Ectodermal cell (in vitro differentiated cells): ENCODE measurements around the gene CACNB4.

Experiments used
- H3K27ac ChIP-seq: 2 replicates; pipeline ENCODE4 v1.7.0; 2013; ENCODE audit warnings: mild to moderate bottlenecking, low read depth, low read length; ENCODE audit not compliant: insufficient read depth, poor library complexity, severe bottlenecking
- H3K27me3 ChIP-seq: 2 replicates; pipeline ENCODE4 v1.7.0; 2013; ENCODE audit warnings: mild to moderate bottlenecking, low read length; ENCODE audit not compliant: insufficient read depth, control insufficient read depth, poor library complexity, severe bottlenecking
- H3K36me3 ChIP-seq: one replicate; pipeline ENCODE4 v1.7.0; 2013; ENCODE audit warnings: low read length; ENCODE audit not compliant: control insufficient read depth, insufficient read depth
- H3K4me1 ChIP-seq: one replicate; pipeline ENCODE4 v1.7.0; 2013; ENCODE audit warnings: low read length; ENCODE audit not compliant: control insufficient read depth, insufficient read depth
- H3K4me3 ChIP-seq: 2 replicates; pipeline ENCODE4 v1.7.0; 2013; ENCODE audit warnings: low read depth, low read length, control low read depth; ENCODE audit not compliant: insufficient read depth
- H3K9me3 ChIP-seq: 2 replicates; pipeline ENCODE4 v1.7.0; 2013; ENCODE audit warnings: mild to moderate bottlenecking, low read length, moderate library complexity; ENCODE audit not compliant: control insufficient read depth
- WGBS, 2 experiments: methylation state at CpG; one replicate each; pipeline ENCODE4 v1.1.7; 2013; ENCODE audit warnings: missing lambda C conversion rate in 2 of 2; 5-methylcytosine and 5-hydroxymethylcytosine counted together

Gene CACNB4

DNA sequence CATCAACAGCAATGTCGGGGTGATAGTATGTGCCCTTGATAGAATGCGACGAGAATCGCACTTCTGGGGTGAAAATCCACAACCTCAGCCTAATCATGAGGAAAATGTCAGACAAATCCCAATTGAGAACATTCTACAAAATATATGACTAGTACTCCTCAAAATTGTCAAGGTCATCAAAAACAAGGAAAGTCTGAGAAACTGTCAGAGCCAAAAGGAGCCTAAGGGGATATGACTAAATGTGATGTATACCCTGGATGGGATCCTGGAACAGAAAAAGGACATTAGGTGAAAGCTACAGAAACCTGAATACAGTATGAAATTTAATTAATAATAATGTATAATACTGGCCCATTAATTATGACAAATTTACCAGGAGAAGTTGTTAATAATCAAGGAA lies 7.6 kb upstream of the CACNB4 start:
- Histone ChIP-seq H3K27me3 (peaks cover 2% of the 10 kb centered on the region), H3K4me3 (no peak overlapping the region), H3K9me3 (no peaks in the 10 kb centered on the region), H3K4me1 (no peaks in the 10 kb centered on the region), H3K36me3 (no peaks in the 10 kb centered on the region), H3K27ac (no peak overlapping the region)
- WGBS, 2 experiments: 90% methylated on average over 4 of the region's 4 CpGs

DNA sequence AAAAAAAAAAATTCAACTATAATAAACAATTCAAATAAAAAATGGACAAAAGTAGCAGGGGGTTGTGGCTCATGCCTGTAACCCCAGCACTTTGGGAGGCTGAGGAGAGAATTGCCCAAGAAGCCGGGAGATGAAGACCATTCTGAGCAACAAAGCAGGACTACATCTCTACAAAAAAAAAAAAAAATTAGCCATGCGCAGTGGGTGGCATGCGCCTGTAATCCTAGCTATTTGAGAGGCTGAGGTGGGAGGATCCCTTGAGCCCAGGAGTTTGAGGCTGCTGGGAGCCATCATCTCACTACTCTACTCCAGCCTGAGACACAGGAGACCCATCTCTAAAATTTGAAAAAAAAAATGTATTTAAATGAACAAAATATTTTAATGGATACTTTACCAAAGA lies 4.4 kb upstream of the CACNB4 start:
- no peaks in the 10 kb centered on the region for H3K4me1 ChIP-seq
- H3K27me3 ChIP-seq: peaks cover 34% of the 10 kb centered on the region
- 91 to 100% methylated on average over 1 to 3 of the region's 3 CpGs for WGBS, 2 experiments
- no peak overlapping the region for H3K27ac ChIP-seq
- H3K4me3 ChIP-seq: no peak overlapping the region
- H3K9me3 ChIP-seq: no peaks in the 10 kb centered on the region
- H3K36me3 ChIP-seq: no peaks in the 10 kb centered on the region

DNA sequence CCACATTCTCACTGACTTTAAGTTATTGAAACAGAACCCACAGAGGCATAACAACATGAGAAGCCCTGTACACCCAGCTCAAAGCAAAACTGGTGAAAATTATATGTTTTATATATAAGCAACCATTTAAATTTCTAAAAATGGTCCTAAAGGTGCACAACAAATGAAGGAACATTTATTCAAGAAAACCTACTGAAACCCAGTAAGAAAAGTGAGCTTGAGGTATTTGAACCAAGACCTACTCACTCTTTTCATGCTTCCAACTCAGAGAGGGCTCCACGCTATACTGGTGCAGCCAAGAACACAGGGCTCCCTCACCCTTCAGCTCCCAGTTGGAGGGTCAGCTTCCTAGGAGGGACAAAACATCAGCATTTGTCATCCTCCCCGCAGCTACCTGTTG lies 2.1 kb upstream of the CACNB4 start:
- peaks cover 57% of the 10 kb centered on the region for H3K27me3 ChIP-seq
- no peaks in the 10 kb centered on the region for H3K9me3 ChIP-seq
- H3K27ac ChIP-seq: no peak overlapping the region
- WGBS, 2 experiments: 77 to 81% methylated on average over 2 of the region's 2 CpGs
- H3K4me3 ChIP-seq: no peak overlapping the region
- no peaks in the 10 kb centered on the region for H3K36me3 ChIP-seq
- H3K4me1 ChIP-seq: no peaks in the 10 kb centered on the region

DNA sequence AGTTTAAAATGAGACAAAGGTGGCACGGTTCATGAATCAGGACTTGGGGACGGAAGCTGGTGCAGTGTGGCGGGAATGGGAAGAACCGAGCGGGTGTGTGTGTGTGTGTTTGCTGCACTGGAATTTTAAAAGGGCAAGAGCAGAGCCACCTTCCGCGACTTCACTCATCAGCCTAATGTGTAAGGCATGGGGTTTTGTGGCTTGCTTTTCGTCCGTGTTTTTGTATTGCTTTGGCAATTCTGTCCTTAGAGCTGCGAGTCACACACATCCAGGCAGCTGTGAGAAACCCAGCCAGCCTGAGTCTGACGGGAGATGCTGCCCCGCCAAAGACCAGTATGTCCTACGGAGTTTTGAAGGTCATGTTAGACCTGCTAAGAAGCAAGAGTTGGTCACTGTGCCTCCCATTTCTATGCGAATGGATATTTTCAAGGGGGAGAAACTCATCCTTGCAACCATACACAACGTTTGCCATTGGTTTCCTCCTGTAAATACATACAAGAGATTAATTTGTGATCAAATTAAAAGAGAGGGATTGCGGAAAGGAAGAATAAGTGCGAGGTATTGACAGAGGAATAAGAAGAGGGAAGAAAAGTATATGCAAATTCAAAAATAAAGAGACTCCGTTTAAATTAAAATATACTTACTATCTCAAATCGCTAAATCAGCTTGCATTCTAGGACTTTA lies 665 bp upstream of the CACNB4 start:
- H3K4me1 ChIP-seq: no peaks in the 10 kb centered on the region

DNA sequence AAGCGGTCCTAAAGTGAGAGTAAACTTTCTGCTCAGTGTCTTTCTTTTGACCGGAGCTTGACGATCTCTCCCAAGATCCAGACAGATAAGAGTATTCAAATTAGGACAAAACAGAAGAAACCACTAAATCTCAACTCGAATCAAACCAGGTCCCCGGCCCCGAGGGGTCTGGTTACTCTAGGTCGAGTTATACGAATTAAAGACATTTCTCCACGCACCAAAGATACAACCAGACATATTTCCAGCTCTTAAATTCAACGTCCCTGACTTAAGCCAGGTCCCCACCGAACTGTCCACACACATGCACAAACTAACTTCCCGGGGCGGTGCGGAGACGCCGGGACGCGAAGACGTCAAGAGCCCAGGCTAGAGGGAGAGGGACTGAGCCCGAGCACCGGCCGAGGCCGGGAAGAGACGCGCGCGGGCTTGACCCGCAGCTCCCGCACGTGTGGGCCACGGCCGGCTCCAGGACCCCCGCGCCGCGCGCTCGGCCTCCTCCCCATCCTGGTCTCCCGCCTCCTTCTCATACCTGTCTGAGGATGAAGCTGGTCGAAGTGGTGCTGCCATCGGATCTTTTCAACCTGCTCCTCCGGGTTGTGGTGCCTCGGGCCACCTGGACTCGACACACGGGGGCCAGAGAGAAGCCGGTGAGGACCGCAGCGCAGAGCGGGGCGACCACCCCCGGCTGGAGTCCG lies 896 bp downstream of the CACNB4 start:
- 1 to 2% methylated on average over 52 of the region's 52 CpGs for WGBS, 2 experiments
- H3K9me3 ChIP-seq: no peaks in the 10 kb centered on the region
- no peaks in the 10 kb centered on the region for H3K4me1 ChIP-seq
- H3K4me3 ChIP-seq: peak overlapping the region; percentile 52
- no peak overlapping the region for H3K27ac ChIP-seq
- no peaks in the 10 kb centered on the region for H3K36me3 ChIP-seq
- H3K27me3 ChIP-seq: peaks cover 73% of the 10 kb centered on the region

More for the DNA sequence above, 665 bp upstream of the CACNB4 start:
- Histone ChIP-seq H3K27ac (no peak overlapping the region), H3K4me3 (peak overlapping the region; percentile 52), H3K27me3 (peaks cover 72% of the 10 kb centered on the region), H3K36me3 (no peaks in the 10 kb centered on the region), H3K9me3 (no peaks in the 10 kb centered on the region)
- WGBS, 2 experiments: 2 to 19% methylated on average over 14 to 19 of the region's 19 CpGs

DNA sequence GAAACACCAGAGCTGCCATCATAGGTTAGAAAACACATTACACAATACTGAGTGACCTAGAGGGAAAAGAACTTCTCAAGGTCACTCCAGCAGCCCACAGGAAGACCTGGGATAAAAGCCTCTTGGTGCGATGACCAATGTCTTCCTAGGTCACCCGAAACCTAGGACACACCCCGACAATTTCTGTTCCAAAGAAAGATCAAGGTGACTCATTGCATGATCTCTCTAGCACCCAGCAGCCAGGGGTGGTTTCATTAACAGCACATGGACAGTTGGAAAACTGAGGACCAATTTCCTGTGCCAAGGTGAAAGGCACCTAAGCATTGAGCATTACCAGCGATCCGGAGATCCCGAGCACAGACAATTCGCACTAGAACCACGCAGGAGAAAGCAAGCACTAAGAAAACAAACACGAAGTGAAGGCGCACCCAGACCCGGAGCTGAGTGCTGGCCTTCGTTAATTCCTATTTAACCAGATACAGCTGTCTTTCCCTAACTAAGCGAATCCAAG lies 1.5 kb downstream of the CACNB4 start:
- Histone ChIP-seq H3K4me1 (no peaks in the 10 kb centered on the region), H3K4me3 (peak overlapping the region; percentile 52), H3K9me3 (no peaks in the 10 kb centered on the region), H3K27ac (no peak overlapping the region), H3K36me3 (no peaks in the 10 kb centered on the region), H3K27me3 (peaks cover 73% of the 10 kb centered on the region)
- 7 to 9% methylated on average over 13 of the region's 13 CpGs for WGBS, 2 experiments

DNA sequence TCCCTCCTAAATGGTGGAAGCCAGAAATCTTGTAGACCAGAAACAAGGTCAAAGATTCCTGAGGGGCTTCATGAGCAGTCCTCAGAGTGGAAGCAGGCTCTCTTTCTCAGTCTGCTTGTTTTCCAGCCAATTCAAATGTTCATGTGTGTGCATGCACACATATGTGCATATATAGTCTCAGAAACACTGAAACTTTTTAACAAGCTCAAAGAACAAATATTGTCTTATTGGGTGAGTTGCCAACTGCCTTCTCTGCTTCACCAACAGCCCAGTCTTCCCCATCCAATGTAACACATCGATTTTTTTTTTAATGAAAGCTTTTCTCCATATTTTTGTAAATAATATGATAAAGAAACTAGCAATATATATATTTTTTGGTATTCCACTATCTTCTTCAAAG lies 3.7 kb downstream of the CACNB4 start:
- Histone ChIP-seq H3K36me3 (no peaks in the 10 kb centered on the region), H3K27ac (no peak overlapping the region), H3K9me3 (no peaks in the 10 kb centered on the region), H3K27me3 (peaks cover 58% of the 10 kb centered on the region), H3K4me1 (no peaks in the 10 kb centered on the region), H3K4me3 (no peak overlapping the region)
- WGBS, 2 experiments: no CpG with 5 or more reads among the region's 1 CpG

DNA sequence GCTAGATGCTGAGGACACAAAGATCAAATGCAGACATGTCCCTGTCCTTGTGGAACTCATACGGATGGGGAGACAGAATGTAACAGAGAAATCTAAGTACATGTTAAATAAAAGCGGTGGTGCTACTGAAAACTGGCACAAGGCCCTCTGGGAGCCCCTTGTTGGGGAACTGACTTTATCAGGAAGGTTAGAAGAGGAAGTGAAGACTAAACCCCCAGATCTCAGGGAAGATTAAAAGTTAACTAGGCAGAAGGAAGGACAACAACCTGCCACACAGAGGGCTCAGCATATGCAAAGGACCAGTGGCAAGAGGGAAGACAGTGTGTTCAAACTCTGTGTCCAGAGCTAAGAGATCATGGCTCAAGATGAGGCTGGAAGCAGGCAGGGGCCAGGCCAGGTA lies 4.8 kb downstream of the CACNB4 start:
- WGBS, 2 experiments: 93 to 99% methylated on average over 2 of the region's 2 CpGs
- no peaks in the 10 kb centered on the region for H3K9me3 ChIP-seq
- no peak overlapping the region for H3K27ac ChIP-seq
- no peak overlapping the region for H3K4me3 ChIP-seq
- peaks cover 46% of the 10 kb centered on the region for H3K27me3 ChIP-seq
- no peaks in the 10 kb centered on the region for H3K36me3 ChIP-seq
- no peaks in the 10 kb centered on the region for H3K4me1 ChIP-seq

DNA sequence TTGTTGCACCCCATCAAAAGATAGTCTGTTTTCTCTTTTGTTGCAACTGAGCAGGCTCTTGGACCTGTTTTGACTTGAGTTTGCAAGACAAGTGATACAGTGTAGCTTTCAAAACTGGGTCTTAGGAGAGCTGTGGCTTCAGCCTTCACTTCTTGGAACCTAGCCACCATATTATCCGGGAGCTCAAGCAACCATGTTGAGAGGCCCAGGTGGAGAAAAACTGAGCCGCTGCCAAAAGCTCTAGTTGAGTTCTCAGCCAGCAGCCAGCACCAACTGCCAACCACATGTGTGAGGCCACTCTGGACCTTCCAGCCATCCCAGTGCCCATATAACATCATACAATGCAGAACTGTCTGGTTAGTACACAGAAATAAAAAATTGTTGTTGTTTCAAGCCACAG lies 5.4 kb downstream of the CACNB4 start:
- Histone ChIP-seq H3K9me3 (no peaks in the 10 kb centered on the region), H3K27ac (no peak overlapping the region), H3K27me3 (peaks cover 41% of the 10 kb centered on the region), H3K36me3 (no peaks in the 10 kb centered on the region), H3K4me1 (no peaks in the 10 kb centered on the region), H3K4me3 (no peak overlapping the region)
- whole genome bisulfite sequencing, 2 experiments: 83 to 94% methylated on average over 2 of the region's 2 CpGs

DNA sequence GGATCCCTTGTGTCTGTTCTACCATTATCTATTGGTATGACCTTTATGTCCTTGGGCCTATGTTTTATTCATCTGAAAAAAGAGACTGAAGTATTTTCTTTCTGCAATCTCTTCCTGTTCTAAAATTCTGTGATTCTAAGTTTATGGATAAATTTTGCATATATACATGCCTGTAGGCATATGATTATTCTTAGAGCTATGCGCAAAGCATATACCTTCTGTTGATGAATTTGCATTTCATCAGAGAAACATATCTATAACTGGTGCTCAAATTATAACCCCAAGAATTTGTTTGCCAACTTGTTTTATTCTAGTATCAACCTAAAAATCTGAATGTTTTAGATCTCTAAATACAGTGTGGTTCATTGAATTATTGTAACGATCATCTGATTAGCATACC lies 6.7 kb downstream of the CACNB4 start:
- Histone ChIP-seq H3K27ac (no peak overlapping the region), H3K4me1 (no peaks in the 10 kb centered on the region), H3K9me3 (no peaks in the 10 kb centered on the region), H3K4me3 (no peak overlapping the region), H3K36me3 (no peaks in the 10 kb centered on the region), H3K27me3 (peaks cover 27% of the 10 kb centered on the region)
- WGBS, 2 experiments: 90 to 100% methylated on average over 1 to 2 of the region's 2 CpGs
